ENCODE results near the gene CLCN6. TPM values are rescaled to one million over a fixed set of nuclear protein-coding genes. Genes with fewer than 3 reads are reported as not detected.

CLCN6 gene
- total RNA-seq, 2 experiments from 2014 or later, result 9.6 to 13.3 TPM

GRCh38 chr1:11772458-11772857 is 33.5 kb upstream of the CLCN6 start:
- DNase-seq, result no peak
- H3K36me3 Mint-ChIP-seq, result no peaks in the 10 kb centered on the region
- no peak overlapping the region for H3K4me3 Mint-ChIP-seq

DNA sequence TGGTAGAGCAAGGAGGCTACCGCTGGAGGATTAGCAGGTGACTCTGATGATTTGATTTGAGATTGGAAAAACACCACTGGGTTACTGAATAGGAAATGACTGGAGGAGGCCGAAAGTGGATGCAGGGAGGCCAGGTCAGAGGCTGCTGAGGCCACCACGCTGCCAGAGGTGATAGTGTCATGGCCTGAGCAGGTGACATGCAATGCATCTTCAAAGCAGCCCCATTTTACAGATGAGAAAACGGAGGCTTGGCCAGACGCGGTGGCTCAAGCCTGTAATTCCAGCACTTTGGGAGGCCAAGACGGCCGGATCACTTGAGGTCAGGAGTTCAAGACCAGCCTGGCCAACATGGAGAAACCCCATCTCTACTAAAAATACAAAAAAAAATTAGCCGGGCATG is 31.2 kb upstream of the CLCN6 start:
- Mint-ChIP-seq H3K4me1 (no peaks in the 10 kb centered on the region), H3K27ac (no peak overlapping the region), H3K27me3 (no peaks in the 10 kb centered on the region), H3K36me3 (no peaks in the 10 kb centered on the region), H3K9me3 (no peaks in the 10 kb centered on the region), H3K4me3 (no peak overlapping the region)
- DNase-seq, result no peak

More at GRCh38 chr1:11772458-11772857, 33.5 kb upstream of the CLCN6 start:
- Mint-ChIP-seq H3K27ac (no peak overlapping the region), H3K27me3 (no peaks in the 10 kb centered on the region), H3K4me1 (no peaks in the 10 kb centered on the region), H3K9me3 (no peaks in the 10 kb centered on the region)

DNA sequence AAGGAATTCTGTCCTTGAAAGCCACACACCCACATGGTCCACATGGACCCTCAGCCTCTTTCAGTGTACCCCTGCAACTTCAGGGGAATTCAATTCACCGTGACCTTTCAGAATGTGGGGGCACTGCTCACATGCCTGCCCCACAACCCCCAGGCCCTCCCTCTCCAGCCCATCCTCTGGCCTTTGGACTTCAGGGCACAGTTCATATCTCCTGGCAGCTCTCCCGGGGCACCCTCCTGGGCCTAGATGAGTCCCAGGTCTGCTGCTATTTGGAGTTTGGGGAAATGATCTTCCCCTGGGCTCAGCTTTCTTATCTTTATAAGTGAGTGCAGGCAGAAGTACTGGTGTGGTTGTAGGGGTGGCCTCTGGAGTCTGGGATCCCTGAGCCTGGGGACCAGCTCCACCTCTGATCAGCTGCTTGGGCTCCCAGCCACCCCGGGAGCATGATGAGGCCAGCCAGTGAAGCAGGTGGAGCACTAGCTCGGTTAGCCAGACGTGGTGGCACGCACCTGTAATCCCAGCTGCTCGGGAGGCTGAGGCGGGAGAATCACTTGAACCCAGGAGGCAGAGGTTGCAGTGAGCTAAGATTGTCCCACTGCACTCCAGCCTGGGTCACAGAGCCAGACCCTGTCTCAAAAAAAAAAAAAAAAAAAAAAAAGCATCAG is 28.2 kb upstream of the CLCN6 start:
- no peaks in the 10 kb centered on the region for H3K9me3 Mint-ChIP-seq
- DNase-seq, result no peak
- no peaks in the 10 kb centered on the region for H3K27me3 Mint-ChIP-seq
- H3K4me3 Mint-ChIP-seq, result no peak overlapping the region
- H3K4me1 Mint-ChIP-seq, result no peaks in the 10 kb centered on the region
- H3K36me3 Mint-ChIP-seq, result no peaks in the 10 kb centered on the region
- no peak overlapping the region for H3K27ac Mint-ChIP-seq

GRCh38 chr1:11778336-11778735 is 27.7 kb upstream of the CLCN6 start:
- Mint-ChIP-seq H3K27me3 (no peaks in the 10 kb centered on the region), H3K9me3 (no peaks in the 10 kb centered on the region), H3K36me3 (no peaks in the 10 kb centered on the region), H3K27ac (no peak overlapping the region), H3K4me3 (no peak overlapping the region), H3K4me1 (no peaks in the 10 kb centered on the region)
- DNase-seq, result no peak

DNA sequence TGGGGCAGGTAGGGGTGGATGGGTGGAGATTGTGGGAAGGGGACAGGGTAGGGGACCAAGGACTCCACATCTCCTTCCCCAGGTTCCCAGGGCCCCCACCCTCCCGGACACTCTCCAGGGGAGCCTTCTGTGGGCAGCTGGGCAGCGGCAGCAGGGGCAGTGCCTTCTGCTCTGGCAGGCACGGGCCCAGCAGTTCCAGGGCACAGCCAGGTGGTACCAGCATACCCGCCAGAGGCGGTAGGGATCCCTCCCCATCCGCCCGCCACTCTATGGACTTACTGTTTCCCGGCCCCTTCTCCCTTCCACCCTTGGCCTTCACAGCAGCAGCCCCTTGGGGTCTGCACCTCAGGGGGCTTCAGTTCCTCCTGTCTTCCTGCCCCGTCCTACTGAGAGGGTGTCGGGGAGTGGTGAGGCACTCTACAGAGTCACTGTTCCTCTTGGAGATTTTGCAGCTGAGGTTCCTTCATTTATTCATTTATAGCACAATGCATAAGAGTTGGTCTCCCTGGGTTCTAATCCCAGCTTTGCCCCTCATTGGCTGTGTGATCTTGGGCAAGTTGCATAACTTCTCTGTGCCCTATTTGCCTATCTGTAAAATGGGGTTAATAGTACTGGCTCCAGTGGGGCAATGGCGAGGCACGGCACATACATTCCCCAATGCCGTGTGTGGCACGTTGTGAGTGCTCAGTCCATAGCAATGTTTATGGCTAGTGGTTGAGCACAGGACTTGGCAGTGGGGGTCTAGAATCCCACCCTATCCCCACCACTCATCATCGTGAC is 27.0 kb upstream of the CLCN6 start:
- Mint-ChIP-seq H3K4me1 (no peaks in the 10 kb centered on the region), H3K27me3 (no peaks in the 10 kb centered on the region), H3K4me3 (no peak overlapping the region), H3K9me3 (no peaks in the 10 kb centered on the region), H3K36me3 (no peaks in the 10 kb centered on the region), H3K27ac (no peak overlapping the region)
- DNase-seq, result no peak

DNA sequence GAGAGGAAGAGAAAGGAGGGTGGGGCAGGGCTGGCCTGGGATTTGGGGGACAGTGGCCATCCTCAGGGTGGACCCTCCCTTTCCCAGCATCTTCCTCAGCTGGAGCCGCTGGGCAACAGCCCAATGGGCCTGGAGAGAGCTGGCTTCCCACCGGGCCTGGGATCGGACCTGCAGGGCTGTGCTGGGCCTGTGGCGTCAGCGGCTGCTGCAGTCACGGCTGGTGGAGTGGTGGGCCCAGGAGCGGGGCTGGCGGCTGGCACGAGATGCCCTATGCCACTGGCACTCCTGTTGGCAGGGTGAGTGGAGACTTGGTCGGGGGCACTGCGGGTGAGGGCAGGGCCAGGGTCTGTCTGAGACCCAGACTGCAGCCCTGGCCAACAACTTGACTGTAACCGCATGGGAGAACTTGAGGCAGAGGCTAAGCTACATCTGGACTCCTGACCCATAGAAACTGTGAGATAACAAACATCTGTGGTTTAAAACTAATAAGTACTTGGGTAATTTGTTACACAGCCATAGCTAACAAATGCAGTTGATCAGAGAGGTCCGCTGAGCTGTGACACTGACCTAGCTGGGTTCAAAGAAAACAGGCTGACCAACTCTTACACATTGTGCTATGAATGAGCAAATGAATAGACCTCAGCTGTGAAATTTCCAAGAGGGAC is 26.1 kb upstream of the CLCN6 start:
- Mint-ChIP-seq H3K4me3 (no peak overlapping the region), H3K9me3 (no peaks in the 10 kb centered on the region), H3K4me1 (no peaks in the 10 kb centered on the region), H3K27me3 (no peaks in the 10 kb centered on the region), H3K36me3 (no peaks in the 10 kb centered on the region), H3K27ac (no peak overlapping the region)
- DNase-seq, result no peak

DNA sequence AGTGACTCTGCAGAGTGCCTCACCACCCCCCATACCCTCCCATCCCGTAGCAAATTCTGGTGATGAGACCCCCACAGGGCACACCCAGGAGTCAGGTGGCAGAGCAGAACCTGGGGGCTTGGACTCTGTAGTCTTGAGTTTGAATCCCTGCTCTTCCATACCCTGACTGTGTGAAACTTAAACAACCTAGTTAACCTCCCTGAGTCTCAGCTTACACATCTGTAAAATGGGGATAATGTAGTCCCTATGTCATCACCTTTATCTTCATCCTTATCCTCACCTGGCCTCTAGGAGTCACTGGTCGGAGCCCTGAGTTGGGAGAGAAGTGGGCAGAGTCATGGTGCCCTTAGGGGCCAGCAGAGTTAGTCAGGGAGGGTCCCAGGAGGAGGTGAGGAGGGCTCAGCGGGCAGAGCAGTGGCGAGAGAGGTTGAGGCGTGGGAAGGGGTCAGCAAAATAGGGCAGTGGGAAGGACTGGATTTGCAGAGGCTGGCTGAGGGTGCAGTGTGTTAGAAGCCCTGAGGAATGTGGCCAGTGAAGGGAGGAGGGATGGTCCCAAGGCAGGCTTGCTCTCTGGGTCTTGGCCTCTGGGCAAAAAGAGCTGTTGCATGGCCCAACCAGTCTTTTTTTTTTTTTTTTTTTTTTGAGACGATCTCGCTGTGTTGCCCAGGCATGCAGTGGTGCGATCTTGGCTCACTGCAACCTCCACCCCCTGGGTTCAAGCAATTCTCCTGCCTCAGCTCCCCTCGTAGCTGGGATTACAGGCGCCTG is 25.4 kb upstream of the CLCN6 start:
- peaks cover 2% of the 10 kb centered on the region for H3K4me1 Mint-ChIP-seq
- no peak overlapping the region for H3K27ac Mint-ChIP-seq
- DNase-seq, result no peak
- no peaks in the 10 kb centered on the region for H3K36me3 Mint-ChIP-seq
- H3K4me3 Mint-ChIP-seq, result no peak overlapping the region
- no peaks in the 10 kb centered on the region for H3K9me3 Mint-ChIP-seq
- H3K27me3 Mint-ChIP-seq, result no peaks in the 10 kb centered on the region

DNA sequence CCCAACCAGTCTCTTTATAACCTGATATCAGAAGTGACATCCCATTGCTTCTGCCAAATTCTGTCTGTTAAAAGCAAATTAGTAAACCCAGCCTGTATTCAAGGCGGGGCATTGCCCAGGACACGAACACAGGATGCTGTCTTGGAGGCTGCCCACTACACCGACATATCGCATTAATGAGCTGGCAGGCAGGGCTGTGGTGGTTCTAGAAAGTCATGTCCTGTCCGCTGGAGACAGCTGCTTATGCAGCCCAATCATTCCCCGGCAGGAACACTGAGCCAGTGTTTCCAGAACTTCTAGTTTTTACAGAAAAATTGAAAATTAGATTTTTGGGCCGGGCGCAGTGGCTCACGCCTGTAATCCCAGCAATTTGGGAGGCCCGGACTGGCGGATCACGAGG is 24.7 kb upstream of the CLCN6 start:
- Mint-ChIP-seq H3K9me3 (no peaks in the 10 kb centered on the region), H3K27ac (no peak overlapping the region), H3K36me3 (no peaks in the 10 kb centered on the region), H3K4me3 (no peak overlapping the region), H3K27me3 (no peaks in the 10 kb centered on the region), H3K4me1 (peaks cover 2% of the 10 kb centered on the region)
- DNase-seq, result no peak

- no peak overlapping the region for H3K27ac Mint-ChIP-seq
- peaks cover 2% of the 10 kb centered on the region for H3K4me1 Mint-ChIP-seq
- no peaks in the 10 kb centered on the region for H3K27me3 Mint-ChIP-seq
These were observed 23.8 kb upstream of the CLCN6 start for GRCh38 chr1:11782127-11782708.

GRCh38 chr1:11783556-11783955 is 22.4 kb upstream of the CLCN6 start:
- Mint-ChIP-seq H3K4me1 (peaks cover 2% of the 10 kb centered on the region), H3K27ac (no peak overlapping the region), H3K9me3 (no peaks in the 10 kb centered on the region), H3K4me3 (no peak overlapping the region), H3K27me3 (no peaks in the 10 kb centered on the region), H3K36me3 (no peaks in the 10 kb centered on the region)
- no peak for DNase-seq

More at GRCh38 chr1:11782127-11782708, 23.8 kb upstream of the CLCN6 start:
- Mint-ChIP-seq H3K9me3 (no peaks in the 10 kb centered on the region), H3K36me3 (no peaks in the 10 kb centered on the region), H3K4me3 (no peak overlapping the region)
- no peak for DNase-seq

GRCh38 chr1:11784256-11784992 is 21.6 kb upstream of the CLCN6 start:
- Mint-ChIP-seq H3K4me3 (no peak overlapping the region), H3K27ac (no peak overlapping the region), H3K9me3 (no peaks in the 10 kb centered on the region), H3K4me1 (peaks cover 2% of the 10 kb centered on the region), H3K27me3 (no peaks in the 10 kb centered on the region), H3K36me3 (no peaks in the 10 kb centered on the region)
- no peak for DNase-seq

DNA sequence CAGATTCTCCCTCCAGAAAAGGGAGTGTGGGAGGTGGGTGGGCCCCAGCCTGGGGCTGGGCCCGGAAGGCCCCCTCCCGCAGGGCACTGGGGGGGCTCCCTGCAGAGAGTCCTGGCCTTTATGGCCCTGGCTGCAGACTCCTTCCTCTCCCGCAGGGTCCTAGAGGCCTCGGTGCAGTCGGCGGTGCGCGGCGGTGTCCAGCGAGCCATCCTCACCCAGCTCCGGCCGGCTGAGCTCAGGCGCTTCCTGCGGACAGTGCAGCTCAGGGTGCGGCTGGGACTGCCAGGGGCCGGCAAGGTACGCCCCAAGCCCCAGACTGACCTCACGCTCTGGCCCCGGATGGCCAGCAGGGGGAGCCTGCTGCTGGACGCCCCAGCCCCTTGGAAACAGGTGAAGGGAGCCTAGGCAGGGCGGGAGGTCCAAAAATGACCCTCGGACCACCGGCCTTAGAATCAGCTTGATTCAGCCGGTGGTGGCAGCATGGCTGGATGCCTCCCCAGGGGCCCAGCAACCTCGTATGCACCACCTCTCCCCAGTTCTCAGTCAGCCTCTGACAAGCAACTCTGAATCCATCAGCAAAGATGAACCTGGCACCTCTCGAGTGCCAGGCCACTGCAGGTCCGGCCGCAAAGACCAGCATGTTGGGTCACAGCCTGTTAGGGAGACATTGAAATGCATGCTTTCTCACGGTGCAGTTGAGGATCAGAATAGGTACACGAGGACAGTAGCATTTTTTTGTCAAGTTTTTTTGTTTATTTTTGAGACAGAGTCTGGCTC is 20.8 kb upstream of the CLCN6 start:
- H3K4me1 Mint-ChIP-seq, result peaks cover 2% of the 10 kb centered on the region
- no peak overlapping the region for H3K4me3 Mint-ChIP-seq
- H3K27me3 Mint-ChIP-seq, result no peaks in the 10 kb centered on the region
- H3K27ac Mint-ChIP-seq, result no peak overlapping the region
- H3K36me3 Mint-ChIP-seq, result no peaks in the 10 kb centered on the region
- H3K9me3 Mint-ChIP-seq, result no peaks in the 10 kb centered on the region
- peak; percentile 40 for DNase-seq

DNA sequence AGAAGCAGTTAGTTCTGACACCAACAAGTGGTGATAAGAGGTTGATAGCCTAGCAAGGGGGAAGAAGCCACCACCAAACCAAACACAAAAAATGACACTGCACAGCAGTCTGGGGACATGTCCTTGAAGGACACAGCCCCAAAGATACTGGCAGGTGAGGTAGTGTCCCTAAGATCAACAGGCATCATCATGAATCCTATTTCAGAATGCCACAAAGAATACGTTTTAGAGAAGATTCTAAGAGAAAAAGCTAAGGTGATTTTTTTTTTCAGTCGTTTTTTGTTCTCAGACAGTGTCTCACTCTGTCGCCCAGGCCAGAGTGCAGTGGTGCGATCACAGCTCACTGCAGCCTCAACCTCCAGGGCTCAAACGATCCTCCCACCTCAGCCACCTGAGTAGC is 19.8 kb upstream of the CLCN6 start:
- H3K36me3 Mint-ChIP-seq, result no peaks in the 10 kb centered on the region
- no peaks in the 10 kb centered on the region for H3K9me3 Mint-ChIP-seq
- no peak overlapping the region for H3K27ac Mint-ChIP-seq
- peaks cover 2% of the 10 kb centered on the region for H3K4me1 Mint-ChIP-seq
- no peak for DNase-seq
- no peaks in the 10 kb centered on the region for H3K27me3 Mint-ChIP-seq
- no peak overlapping the region for H3K4me3 Mint-ChIP-seq

All from activated naive CD8-positive, alpha-beta T cell treated with anti-CD3 and anti-CD28 coated beads for 36 hours (primary cell).